K562 (cell line): ENCODE data around the gene ANXA1. TPM values are rescaled to one million over a fixed set of nuclear protein-coding genes. Genes with fewer than 3 reads are reported as not detected.

Experiments
- CEBPB ChIP-seq: fragments of 450-650 bp; IDR thresholded peaks from 2 replicates; pipeline ENCODE4 v1.6.1; 2016; ENCODE audit warnings: missing genetic modification characterization, missing compliant biosample characterization
- HMGN3 ChIP-seq: IDR thresholded peaks from 2 replicates; pipeline ENCODE4 v1.6.1; 2011; ENCODE audit warnings: borderline replicate concordance, low read depth, mild to moderate bottlenecking, mixed read lengths, low read length; ENCODE audit not compliant: insufficient read length; ENCODE audit errors: extremely low read depth
- MBD1 ChIP-seq: fragments of 250-450 bp; sonication (Bioruptor Pico); IDR thresholded peaks from 2 replicates; pipeline ENCODE4 v1.8.0; 2022; ENCODE audit warnings: inconsistent platforms
- RAD21 ChIP-seq, 2 experiments: fragments of 250-450 bp in 1 of 2; fragments of 450-650 bp in 1 of 2; sonication (Bioruptor Pico) in 1 of 2; formaldehyde crosslinking in 1 of 2; IDR thresholded peaks in 1 of 2; conservative IDR thresholded peaks in 1 of 2; 2 replicates each; pipeline versions ENCODE4 v1.4.0 to v1.8.0; 2020 to 2022; ENCODE audit warnings: mild to moderate bottlenecking in 2 of 2, moderate library complexity in 1 of 2
- REST ChIP-seq, 2 experiments: fragments of 450-650 bp; formaldehyde crosslinking in 1 of 2; IDR thresholded peaks; 2 replicates each; pipeline versions ENCODE4 v1.4.0 to v1.6.1; 2014 to 2020; ENCODE audit warnings: mild to moderate bottlenecking in 2 of 2, borderline replicate concordance in 1 of 2, low read depth in 1 of 2
- SMAD4 ChIP-seq: fragments of 250-450 bp; sonication (Bioruptor Pico); conservative IDR thresholded peaks from 2 replicates; pipeline ENCODE4 v1.8.0; 2021; ENCODE audit warnings: inconsistent platforms, mild to moderate bottlenecking, moderate library complexity
- ZNF277 ChIP-seq: fragments of 250-450 bp; sonication (Bioruptor Pico); IDR thresholded peaks from 2 replicates; pipeline ENCODE4 v1.8.0; 2022; ENCODE audit warnings: inconsistent platforms, mild to moderate bottlenecking, moderate library complexity, borderline replicate concordance
- ZNF311 ChIP-seq: fragments of 250-450 bp; sonication (Bioruptor Pico); IDR thresholded peaks from 2 replicates; pipeline ENCODE4 v1.4.0; 2020; ENCODE audit warnings: mild to moderate bottlenecking, moderate library complexity
- polyA plus RNA-seq, 8 experiments: library from polyadenylated mRNA; depleted of rRNA in 4 of 8; stranded (reverse) in 5 of 8; unstranded in 3 of 8; fragments of >200 nt; fragmentation: Nextera tagmentation in 2 of 8; fragmentation: Illumina TruSeq in 1 of 8; extraction: Ambion mirVana in 2 of 8; extraction: Trizol in 1 of 8; gene quantifications; 2 replicates each; pipeline versions ENCODE4 v1.2.1 to v1.2.3, GENCODE V29; 2011 to 2014; ENCODE audit warnings: inconsistent platforms in 1 of 8, missing spikeins in 1 of 8
- total RNA-seq, 7 experiments: library from RNA; depleted of rRNA in 6 of 7; stranded (reverse); fragments of >200 nt in 6 of 7; fragmentation: Illumina TruSeq in 2 of 7; extraction: Trizol in 2 of 7; gene quantifications; 2 replicates each; pipeline versions ENCODE4 v1.2.1 to v1.2.3, GENCODE V29; 2011 to 2021; ENCODE audit warnings: low replicate concordance in 1 of 7

Gene ANXA1
- total and polyA plus RNA-seq, 9 of the 15 experiments (the other 6 are each of a cell fraction or from before 2014, with no cell fraction given), result 406 to 1,298 (median 620) TPM

- TF ChIP-seq REST (IDR thresholded peaks at IDR 0.05; ENCODE audit: borderline replicate concordance), result peak; percentile 32; the same call in 1 of the 2 replicates
- no peak for TF ChIP-seq REST (CRISPR knock-in tag; IDR thresholded peaks at IDR 0.05; ENCODE audit: low read depth)
- TF ChIP-seq ZNF311 (CRISPR knock-in tag), result 0 out of 2 replicates have a peak, but pooled peaks have one; percentile 52
- TF ChIP-seq ZNF277 (CRISPR knock-in tag), result no peak
- TF ChIP-seq MBD1 (CRISPR knock-in tag), result no peak
- no peak for TF ChIP-seq HMGN3
- 0 out of 2 replicates have a peak, but pooled peaks have one; percentile 9 for TF ChIP-seq SMAD4
- TF ChIP-seq CEBPB (tag), result peak; percentile 58
- no peak for TF ChIP-seq RAD21 (CRISPR knock-in tag; conservative IDR thresholded peaks at IDR 0.05 in 1 of 2, IDR thresholded peaks at IDR 0.05 in 1 of 2)
These were observed 17.7 kb upstream of the ANXA1 start (continued) for GRCh38 chr9:73133921-73134407.
